HG02970 (cell line): ENCODE data around the gene ADISSP.

Experiments
- ATAC-seq: cut with Tn5 transposase; IDR thresholded peaks from one replicate; pipeline ENCODE4 v1.9.1; 2021; ENCODE audit warnings: mild to moderate bottlenecking, moderate library complexity, moderate number of reproducible peaks; ENCODE audit not compliant: unreplicated experiment, low FRiP score

Gene ADISSP

GRCh38 chr20:3767427-3768341 lies at the start of gene ADISSP:
TSS of gene ADISSP (minus strand) at chr20:3767753. CDS start at chr20:3760100, 7,653 bp downstream.
- ATAC-seq, result peak; percentile 90

GRCh38 chr20:3815703-3816315 lies 48.3 kb upstream of the ADISSP start:
- ATAC-seq, result no peak

- no peak for ATAC-seq
Measured at GRCh38 chr20:3814928-3815495, 47.5 kb upstream of the ADISSP start.

DNA sequence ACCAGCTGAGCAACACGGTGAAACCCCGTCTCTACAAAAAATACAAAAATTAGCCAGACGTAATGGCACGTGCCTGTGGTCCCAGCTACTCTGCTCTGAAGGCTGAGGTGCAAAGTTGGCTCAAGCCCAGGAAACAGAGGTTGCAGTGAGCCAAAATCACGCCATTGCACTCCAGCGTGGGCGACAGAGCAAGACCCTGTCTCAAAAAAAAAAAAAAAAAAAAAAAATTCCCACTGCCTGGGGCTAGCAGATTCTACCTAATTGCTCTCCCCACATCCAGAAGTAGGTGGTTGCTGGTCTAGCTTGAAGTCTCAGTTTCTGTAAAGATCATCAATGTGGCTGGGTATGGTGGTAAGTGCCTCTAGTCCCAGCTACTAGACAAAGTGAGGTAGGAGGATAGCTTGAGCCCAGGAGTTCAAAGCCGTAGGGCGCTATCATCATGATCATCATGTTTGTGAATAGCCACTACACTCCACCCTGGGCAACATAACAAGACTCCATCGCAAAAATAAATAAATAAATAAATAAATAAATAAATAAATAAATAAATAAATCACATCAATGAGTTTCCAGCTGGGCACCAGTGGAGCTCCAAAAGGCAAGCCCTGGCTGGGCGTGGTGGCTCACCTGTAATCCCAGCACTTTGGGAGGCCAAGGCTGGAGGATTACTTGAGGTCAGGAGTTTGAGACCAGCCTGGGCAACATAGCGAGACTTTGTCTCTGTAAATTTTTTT lies 46.5 kb upstream of the ADISSP start:
- ATAC-seq, result no peak

GRCh38 chr20:3812975-3813847 lies 45.7 kb upstream of the ADISSP start:
- ATAC-seq, result no peak

- no peak for ATAC-seq
Measured at GRCh38 chr20:3812259-3812681, 44.7 kb upstream of the ADISSP start.

GRCh38 chr20:3811467-3812258 lies 44.1 kb upstream of the ADISSP start:
- no peak for ATAC-seq

DNA sequence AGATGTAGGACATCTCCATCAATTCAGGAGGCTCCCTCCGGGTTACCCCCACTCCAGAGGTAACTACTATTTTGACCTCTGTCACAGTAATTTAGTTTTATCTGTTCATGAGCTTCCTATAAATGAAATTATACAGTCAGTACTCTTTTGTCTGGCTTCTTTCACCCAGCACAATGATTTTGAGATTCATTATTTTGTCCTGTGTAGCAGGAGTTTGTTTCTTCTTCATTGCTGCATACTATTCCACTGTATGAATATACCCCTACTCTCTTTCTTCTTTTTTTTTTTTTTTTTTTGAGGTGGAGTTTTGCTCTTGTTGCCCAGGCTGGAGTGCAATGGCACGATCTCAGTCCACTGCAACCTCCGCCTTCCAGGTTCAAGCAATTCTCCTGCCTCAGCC lies 41.0 kb upstream of the ADISSP start:
- ATAC-seq, result no peak

DNA sequence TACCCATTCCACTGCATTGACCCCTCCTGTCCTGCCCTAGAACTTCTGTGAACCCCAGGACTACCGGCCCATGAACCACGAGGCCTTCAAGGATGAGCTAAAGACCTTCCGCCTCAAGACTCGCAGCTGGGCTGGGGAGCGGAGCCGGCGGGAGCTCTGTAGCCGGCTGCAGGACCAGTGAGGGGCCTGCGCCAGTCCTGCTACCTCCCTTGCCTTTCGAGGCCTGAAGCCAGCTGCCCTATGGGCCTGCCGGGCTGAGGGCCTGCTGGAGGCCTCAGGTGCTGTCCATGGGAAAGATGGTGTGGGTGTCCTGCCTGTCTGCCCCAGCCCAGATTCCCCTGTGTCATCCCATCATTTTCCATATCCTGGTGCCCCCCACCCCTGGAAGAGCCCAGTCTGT lies 37.2 kb upstream of the ADISSP start:
- no peak for ATAC-seq

DNA sequence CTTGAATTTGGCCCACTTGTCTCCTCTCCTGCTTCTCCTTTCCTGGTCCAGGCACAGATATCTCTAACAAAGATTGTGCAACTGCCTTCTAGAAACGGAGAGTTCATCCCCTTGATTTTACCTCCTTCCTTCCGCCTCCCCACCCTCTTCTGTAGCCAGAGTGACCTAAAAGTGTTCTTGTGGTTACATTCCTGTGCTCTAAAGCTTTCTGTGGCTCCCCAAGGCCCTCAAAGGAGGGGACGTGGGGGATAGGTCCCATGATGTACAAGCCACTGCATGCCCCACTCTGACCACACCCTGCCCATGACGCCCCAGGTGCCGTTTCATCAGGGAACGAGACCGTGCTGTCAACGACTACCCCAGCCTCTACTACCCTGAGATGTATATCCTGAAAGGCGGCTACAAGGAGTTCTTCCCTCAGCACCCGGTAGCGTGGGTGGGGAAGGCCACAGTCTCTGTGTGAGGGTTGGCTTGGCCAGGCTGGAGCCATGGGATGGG lies 36.8 kb upstream of the ADISSP start:
- no peak for ATAC-seq

- ATAC-seq, result no peak
Measured at GRCh38 chr20:3803854-3804253, 36.3 kb upstream of the ADISSP start.

- no peak for ATAC-seq
Measured at GRCh38 chr20:3803289-3803688, 35.7 kb upstream of the ADISSP start.

DNA sequence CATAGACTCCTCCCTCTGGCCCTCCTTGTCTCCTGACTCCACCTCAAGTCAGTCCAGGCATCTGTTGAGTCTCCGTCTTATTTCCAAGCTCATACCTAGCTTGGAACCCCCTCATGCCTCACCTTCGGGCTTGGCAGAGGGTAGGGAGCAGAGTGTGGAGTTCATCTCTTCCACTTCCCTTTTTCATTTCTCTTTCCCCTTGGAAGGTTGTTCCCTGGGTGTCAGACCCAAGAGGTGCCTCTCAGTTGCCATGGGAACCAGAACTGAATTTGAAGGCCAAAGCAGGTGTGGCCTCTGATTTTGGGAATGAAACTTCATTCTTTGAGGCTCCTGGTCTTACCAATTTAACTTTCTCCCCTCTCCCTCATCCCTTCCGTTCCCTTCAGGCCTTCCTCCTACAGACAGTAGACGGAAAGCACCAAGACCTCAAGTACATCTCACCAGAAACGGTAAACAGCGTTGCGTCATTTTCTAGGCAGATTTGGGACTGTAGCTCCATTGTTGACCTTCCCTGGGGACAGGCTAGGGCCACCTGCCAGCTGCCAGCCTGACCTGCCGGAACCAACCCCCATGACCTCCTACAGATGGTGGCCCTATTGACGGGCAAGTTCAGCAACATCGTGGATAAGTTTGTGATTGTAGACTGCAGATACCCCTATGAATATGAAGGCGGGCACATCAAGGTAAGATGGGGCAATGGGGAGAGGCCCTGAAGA lies 35.1 kb upstream of the ADISSP start:
- ATAC-seq, result no peak

GRCh38 chr20:3801846-3802245 lies 34.3 kb upstream of the ADISSP start:
- ATAC-seq, result no peak

GRCh38 chr20:3801299-3801698 lies 33.7 kb upstream of the ADISSP start:
- ATAC-seq, result no peak

GRCh38 chr20:3800878-3801260 lies 33.3 kb upstream of the ADISSP start:
- no peak for ATAC-seq

DNA sequence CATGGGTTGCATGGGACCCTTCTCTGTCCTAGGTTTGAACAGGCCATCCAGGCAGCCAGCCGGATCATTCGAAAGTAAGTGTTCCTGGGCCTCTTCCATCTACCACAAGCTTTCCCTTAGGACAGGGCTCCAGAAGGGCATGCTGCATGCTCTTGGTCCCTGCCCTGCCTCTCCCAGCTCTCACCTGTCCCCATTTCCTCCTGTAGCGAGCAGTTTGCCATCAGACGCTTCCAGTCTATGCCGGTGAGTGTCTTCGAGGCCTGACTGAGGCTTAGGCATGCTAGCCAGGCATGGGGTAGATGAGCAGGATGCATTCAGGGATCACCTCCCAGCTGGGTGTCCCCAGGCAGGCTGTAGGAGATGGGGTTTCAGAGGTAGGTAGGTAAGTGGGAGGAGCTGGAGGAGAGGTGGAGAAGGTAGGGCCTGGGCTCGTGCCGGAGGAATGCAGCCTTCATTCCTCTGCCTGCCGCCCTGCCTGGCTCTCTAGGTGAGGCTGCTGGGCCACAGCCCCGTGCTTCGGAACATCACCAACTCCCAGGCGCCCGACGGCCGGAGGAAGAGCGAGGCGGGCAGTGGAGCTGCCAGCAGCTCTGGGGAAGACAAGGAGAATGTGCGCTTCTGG lies 32.8 kb upstream of the ADISSP start:
- ATAC-seq, result no peak

DNA sequence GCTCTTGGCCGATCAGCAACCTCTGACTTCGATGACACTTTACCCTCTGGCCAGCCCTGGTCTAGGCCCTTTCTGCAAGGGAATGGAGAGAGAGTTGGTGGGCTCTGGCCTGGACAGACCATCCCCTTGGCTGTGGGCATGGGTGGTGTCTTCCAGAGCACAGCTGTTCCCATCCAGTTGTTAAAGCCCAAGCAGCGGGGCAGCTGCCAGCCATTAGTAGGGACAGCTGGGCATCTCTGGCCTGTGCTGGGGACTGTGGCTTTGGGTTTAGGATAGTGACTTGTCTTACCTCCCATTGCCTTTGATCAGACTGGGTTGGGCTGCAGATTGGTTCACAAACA lies 31.3 kb upstream of the ADISSP start:
- no peak for ATAC-seq
